WTC11 (cell line): Measurements from ENCODE around the gene COG6. TPM values are rescaled to one million over a fixed set of nuclear protein-coding genes. Genes with fewer than 3 reads are reported as not detected.
A peak's percentile ranks its signal among the peaks of the same experiment; 100 is the strongest.

ENCODE experiments used
- ATAC-seq: fragments of 200-7000 bp; cut with Tn5 transposase; 2 replicates; pipeline ENCODE4 v1.10.0; 2021; ENCODE audit warnings: mild to moderate bottlenecking, moderate library complexity
- CTCF ChIA-PET: fragments of 300-600 bp; sonication (Branson Sonifier 250); formaldehyde crosslinking; loops from one replicate; lab custom pipeline; 2021; ENCODE audit warnings: antibody characterized with exemption; lab: Charles Lee
- POLR2A ChIA-PET: fragments of 350-600 bp; sonication (Branson Sonifier 250); formaldehyde crosslinking; loops from one replicate; lab custom pipeline; 2021; ENCODE audit warnings: antibody characterized with exemption; lab: Charles Lee
- DNase-seq: peaks from one replicate; pipeline ENCODE4 v3.0.0; 2021; ENCODE audit warnings: low spot score
- H3K27ac Mint-ChIP-seq: 2 replicates; pipeline ENCODE4 v1.8.0; 2021; ENCODE audit warnings: mixed read lengths
- H3K27me3 Mint-ChIP-seq: 2 replicates; pipeline ENCODE4 v1.8.0; 2021; ENCODE audit warnings: low read depth, mild to moderate bottlenecking, moderate library complexity, mixed read lengths
- H3K36me3 Mint-ChIP-seq: 2 replicates; pipeline ENCODE4 v1.8.0; 2021; ENCODE audit warnings: mixed read lengths
- H3K4me1 Mint-ChIP-seq: 2 replicates; pipeline ENCODE4 v1.8.0; 2022; ENCODE audit warnings: mixed read lengths
- H3K4me3 Mint-ChIP-seq: 2 replicates; pipeline ENCODE4 v1.8.0; 2021; ENCODE audit warnings: mild to moderate bottlenecking, moderate library complexity, mixed read lengths
- H3K9me3 Mint-ChIP-seq: 2 replicates; pipeline ENCODE4 v1.8.0; 2021; ENCODE audit warnings: mixed read lengths
- CBFB ChIP-seq: sonication (generic); formaldehyde crosslinking; IDR thresholded peaks from 2 replicates; pipeline ENCODE4 v1.8.1; 2022; ENCODE audit warnings: mild to moderate bottlenecking, low read depth, missing genetic modification reagents
- CDX4 ChIP-seq: fragments of 250-450 bp; sonication (Bioruptor Pico); IDR thresholded peaks from 2 replicates; pipeline ENCODE4 v1.9.0; 2021; ENCODE audit warnings: moderate library complexity, mild to moderate bottlenecking, inconsistent platforms, borderline replicate concordance
- CTCF ChIP-seq: fragments of 200-600 bp; IDR thresholded peaks from 2 replicates; pipeline ENCODE4 v1.8.0; 2022; ENCODE audit warnings: antibody characterized with exemption
- FOXP4 ChIP-seq: sonication (generic); formaldehyde crosslinking; IDR thresholded peaks from 2 replicates; pipeline ENCODE4 v1.8.0; 2022; ENCODE audit warnings: mild to moderate bottlenecking, missing genetic modification reagents
- GTF2I ChIP-seq: fragments of 250-450 bp; sonication (Bioruptor Pico); conservative IDR thresholded peaks from 2 replicates; pipeline ENCODE4 v1.4.0; 2021; ENCODE audit warnings: mild to moderate bottlenecking
- NFATC4 ChIP-seq: fragments of 250-450 bp; sonication (Bioruptor Pico); IDR thresholded peaks from 2 replicates; pipeline ENCODE4 v1.9.0; 2021; ENCODE audit warnings: mild to moderate bottlenecking
- NFE2L1 ChIP-seq: sonication (generic); formaldehyde crosslinking; IDR thresholded peaks from 2 replicates; pipeline ENCODE4 v1.8.1; 2023; ENCODE audit warnings: missing genetic modification reagents
- RELA ChIP-seq: sonication (generic); formaldehyde crosslinking; IDR thresholded peaks from 2 replicates; pipeline ENCODE4 v1.8.1; 2022; ENCODE audit warnings: missing genetic modification reagents, mild to moderate bottlenecking, borderline replicate concordance
- RORB ChIP-seq: fragments of 250-450 bp; sonication (Bioruptor Pico); IDR thresholded peaks from 2 replicates; pipeline ENCODE4 v1.9.0; 2021; ENCODE audit warnings: mild to moderate bottlenecking
- SP1 ChIP-seq: sonication (generic); formaldehyde crosslinking; conservative IDR thresholded peaks from 2 replicates; pipeline ENCODE4 v1.8.1; 2022; ENCODE audit warnings: missing genetic modification reagents
- TCF7 ChIP-seq: sonication (generic); formaldehyde crosslinking; IDR thresholded peaks from 2 replicates; pipeline ENCODE4 v1.8.0; 2022; ENCODE audit warnings: mild to moderate bottlenecking, low read depth, missing genetic modification reagents, moderate library complexity
- TEAD4 ChIP-seq: sonication (generic); formaldehyde crosslinking; IDR thresholded peaks from 2 replicates; pipeline ENCODE4 v1.8.0; 2022; ENCODE audit warnings: mild to moderate bottlenecking, missing genetic modification reagents
- ZNF232 ChIP-seq: sonication (generic); formaldehyde crosslinking; IDR thresholded peaks from 2 replicates; pipeline ENCODE4 v1.8.0; 2022; ENCODE audit warnings: mild to moderate bottlenecking, missing genetic modification reagents
- ZNF423 ChIP-seq: fragments of 250-450 bp; sonication (Bioruptor Pico); IDR thresholded peaks from 2 replicates; pipeline ENCODE4 v2.1.2; 2022; ENCODE audit warnings: mild to moderate bottlenecking, moderate library complexity
- total RNA-seq: library from RNA; stranded (reverse); gene quantifications from 3 replicates; pipeline ENCODE4 v1.2.3, GENCODE V29; 2021
- TF ChIP-seq, protein P1 (sequence below): sonication (generic); formaldehyde crosslinking; IDR thresholded peaks from 2 replicates; pipeline ENCODE4 v1.8.0; 2023; ENCODE audit warnings: missing genetic modification reagents
- TF ChIP-seq, protein P2 (sequence below): sonication (generic); formaldehyde crosslinking; conservative IDR thresholded peaks from 2 replicates; pipeline ENCODE4 v1.8.1; 2022; ENCODE audit warnings: mild to moderate bottlenecking, missing genetic modification reagents
- TF ChIP-seq, protein P3 (sequence below): sonication (generic); formaldehyde crosslinking; IDR thresholded peaks from 2 replicates; pipeline ENCODE4 v1.8.0; 2022; ENCODE audit warnings: missing genetic modification reagents

COG6 gene
- total RNA-seq, 1 experiment from 2014 or later: 23.0 TPM

- TF ChIP-seq CDX4 (CRISPR knock-in tag) (no peak), NFATC4 (CRISPR knock-in tag) (no peak), ZNF232 (CRISPR knock-in tag) (0 out of 2 replicates have a peak, but pooled peaks have one; percentile 25)
- TF ChIP-seq, protein P1, sequence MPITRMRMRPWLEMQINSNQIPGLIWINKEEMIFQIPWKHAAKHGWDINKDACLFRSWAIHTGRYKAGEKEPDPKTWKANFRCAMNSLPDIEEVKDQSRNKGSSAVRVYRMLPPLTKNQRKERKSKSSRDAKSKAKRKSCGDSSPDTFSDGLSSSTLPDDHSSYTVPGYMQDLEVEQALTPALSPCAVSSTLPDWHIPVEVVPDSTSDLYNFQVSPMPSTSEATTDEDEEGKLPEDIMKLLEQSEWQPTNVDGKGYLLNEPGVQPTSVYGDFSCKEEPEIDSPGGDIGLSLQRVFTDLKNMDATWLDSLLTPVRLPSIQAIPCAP (CRISPR knock-in tag): 0 out of 2 replicates have a peak, but pooled peaks have one; percentile 22
Observed at GRCh38 chr13:39655569-39656324, at the start of gene COG6 (continued).

DNA sequence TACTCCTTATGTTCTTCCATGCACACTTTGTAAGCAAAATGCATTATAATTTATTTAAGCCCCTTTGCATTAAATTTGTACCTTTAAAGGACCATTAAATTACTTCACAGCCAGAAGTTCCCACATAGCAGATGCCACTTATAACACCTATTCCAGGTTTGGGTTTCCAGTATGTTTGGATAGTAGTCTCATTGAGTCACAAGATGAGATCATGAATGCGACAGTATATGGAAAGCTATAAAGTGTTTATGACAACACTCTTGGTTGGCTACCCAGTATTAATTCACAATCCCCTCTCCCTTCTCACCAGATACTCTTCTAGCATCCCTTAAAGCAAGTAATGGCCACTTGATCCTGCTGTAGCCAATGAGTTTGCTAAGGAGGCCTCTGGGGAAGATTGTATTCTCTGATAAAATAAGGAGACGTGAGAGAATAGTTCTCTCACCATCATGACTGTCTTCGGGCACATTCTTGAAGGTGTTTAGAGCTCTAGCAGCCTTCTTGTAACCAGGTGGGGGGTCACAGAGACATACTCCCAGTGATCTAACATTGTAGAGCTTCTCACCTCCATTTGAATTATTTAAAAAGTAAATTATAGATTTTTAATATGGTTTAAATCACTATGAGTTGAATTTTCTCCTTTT, 49.7 kb upstream of the COG6 start:
- Mint-ChIP-seq H3K36me3 (no peaks in the 10 kb centered on the region), H3K9me3 (no peaks in the 10 kb centered on the region), H3K4me3 (no peak overlapping the region), H3K27me3 (peaks cover 69% of the 10 kb centered on the region), H3K4me1 (peaks cover 12% of the 10 kb centered on the region), H3K27ac (no peak overlapping the region)
- CTCF ChIA-PET: interaction anchor here (0.6 to 1.8 kb wide), 3 partner anchors 11 to 189 kb away, joined by 4 to 7 read pairs (median 4); no protein-coding TSS in a partner anchor
- POLR2A ChIA-PET: no interaction called here
- no peak for DNase-seq
- ATAC-seq: no peak
- TF ChIP-seq TCF7 (CRISPR knock-in tag) (no peak), ZNF423 (CRISPR knock-in tag) (no peak), RORB (CRISPR knock-in tag) (no peak), NFE2L1 (CRISPR knock-in tag) (no peak)
- TF ChIP-seq, protein P2, sequence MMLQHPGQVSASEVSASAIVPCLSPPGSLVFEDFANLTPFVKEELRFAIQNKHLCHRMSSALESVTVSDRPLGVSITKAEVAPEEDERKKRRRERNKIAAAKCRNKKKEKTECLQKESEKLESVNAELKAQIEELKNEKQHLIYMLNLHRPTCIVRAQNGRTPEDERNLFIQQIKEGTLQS (CRISPR knock-in tag): no peak
- TF ChIP-seq, protein P3, sequence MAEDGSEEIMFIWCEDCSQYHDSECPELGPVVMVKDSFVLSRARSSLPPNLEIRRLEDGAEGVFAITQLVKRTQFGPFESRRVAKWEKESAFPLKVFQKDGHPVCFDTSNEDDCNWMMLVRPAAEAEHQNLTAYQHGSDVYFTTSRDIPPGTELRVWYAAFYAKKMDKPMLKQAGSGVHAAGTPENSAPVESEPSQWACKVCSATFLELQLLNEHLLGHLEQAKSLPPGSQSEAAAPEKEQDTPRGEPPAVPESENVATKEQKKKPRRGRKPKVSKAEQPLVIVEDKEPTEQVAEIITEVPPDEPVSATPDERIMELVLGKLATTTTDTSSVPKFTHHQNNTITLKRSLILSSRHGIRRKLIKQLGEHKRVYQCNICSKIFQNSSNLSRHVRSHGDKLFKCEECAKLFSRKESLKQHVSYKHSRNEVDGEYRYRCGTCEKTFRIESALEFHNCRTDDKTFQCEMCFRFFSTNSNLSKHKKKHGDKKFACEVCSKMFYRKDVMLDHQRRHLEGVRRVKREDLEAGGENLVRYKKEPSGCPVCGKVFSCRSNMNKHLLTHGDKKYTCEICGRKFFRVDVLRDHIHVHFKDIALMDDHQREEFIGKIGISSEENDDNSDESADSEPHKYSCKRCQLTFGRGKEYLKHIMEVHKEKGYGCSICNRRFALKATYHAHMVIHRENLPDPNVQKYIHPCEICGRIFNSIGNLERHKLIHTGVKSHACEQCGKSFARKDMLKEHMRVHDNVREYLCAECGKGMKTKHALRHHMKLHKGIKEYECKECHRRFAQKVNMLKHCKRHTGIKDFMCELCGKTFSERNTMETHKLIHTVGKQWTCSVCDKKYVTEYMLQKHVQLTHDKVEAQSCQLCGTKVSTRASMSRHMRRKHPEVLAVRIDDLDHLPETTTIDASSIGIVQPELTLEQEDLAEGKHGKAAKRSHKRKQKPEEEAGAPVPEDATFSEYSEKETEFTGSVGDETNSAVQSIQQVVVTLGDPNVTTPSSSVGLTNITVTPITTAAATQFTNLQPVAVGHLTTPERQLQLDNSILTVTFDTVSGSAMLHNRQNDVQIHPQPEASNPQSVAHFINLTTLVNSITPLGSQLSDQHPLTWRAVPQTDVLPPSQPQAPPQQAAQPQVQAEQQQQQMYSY (CRISPR knock-in tag): no peak

DNA sequence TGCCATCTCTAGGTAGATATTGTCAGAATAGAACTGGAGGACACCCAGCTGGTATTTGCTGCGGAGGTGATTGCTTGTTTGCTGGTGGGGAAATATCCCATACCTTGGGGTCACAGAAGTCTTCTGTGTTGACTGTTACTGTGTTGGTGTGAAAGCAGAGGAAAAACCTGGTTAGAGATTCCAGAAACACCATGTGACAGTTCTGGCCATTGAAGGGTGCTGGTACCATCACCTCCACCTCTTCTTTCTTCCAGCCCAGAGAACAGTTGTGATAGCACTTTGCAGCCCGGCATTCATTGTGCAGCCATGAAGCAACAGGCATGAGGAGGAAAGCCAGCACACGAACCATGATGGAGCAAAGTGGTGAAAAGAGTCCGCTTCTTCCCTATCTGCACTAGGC, 47.6 kb upstream of the COG6 start:
- Mint-ChIP-seq H3K36me3 (no peaks in the 10 kb centered on the region), H3K27me3 (peaks cover 51% of the 10 kb centered on the region), H3K27ac (no peak overlapping the region)
- ATAC-seq: no peak
- POLR2A ChIA-PET: no interaction called here
- TF ChIP-seq GTF2I (CRISPR knock-in tag): no peak
- TF ChIP-seq, all 79 proteins: peak for 0
- H3K9me3 Mint-ChIP-seq: no peaks in the 10 kb centered on the region
- DNase-seq: no peak
- no peak overlapping the region for H3K4me3 Mint-ChIP-seq
- peaks cover 4% of the 10 kb centered on the region; the same call in 1 of the 2 replicates for H3K4me1 Mint-ChIP-seq
- CTCF ChIA-PET: no interaction called here

- CTCF ChIA-PET: interaction anchor here (0.6 to 2.9 kb wide), 51 partner anchors 9 to 642 kb away, joined by 3 to 48 read pairs (median 3); partner anchors contain the start of gene LHFPL6
- ATAC-seq (peak; percentile 39; the same call in 1 of the 2 replicates), DNase-seq (peak; percentile 70)
- no peaks in the 10 kb centered on the region for H3K36me3 Mint-ChIP-seq
- POLR2A ChIA-PET: no interaction called here
- H3K4me1 Mint-ChIP-seq: no peaks in the 10 kb centered on the region
- peaks cover 15% of the 10 kb centered on the region for H3K27me3 Mint-ChIP-seq
- H3K9me3 Mint-ChIP-seq: no peaks in the 10 kb centered on the region
- H3K27ac Mint-ChIP-seq: no peak overlapping the region
- H3K4me3 Mint-ChIP-seq: no peak overlapping the region
- TF ChIP-seq CBFB (CRISPR knock-in tag) (no peak), SP1 (no peak), CTCF (peak; percentile 83), FOXP4 (no peak), RELA (CRISPR knock-in tag) (no peak), TEAD4 (peak; percentile 64; the same call in 1 of the 2 replicates)
- TF ChIP-seq, protein P2 (CRISPR knock-in tag): no peak
Observed at GRCh38 chr13:39612023-39612637, 43.3 kb upstream of the COG6 start.
